ENCODE results near the gene MBD3.
"Not testable (repeated sequence)": the region's sequence is repeated elsewhere in the genome, so short reads cannot be mapped to it uniquely, and the experiment has no call there.

MBD3 gene

DNA sequence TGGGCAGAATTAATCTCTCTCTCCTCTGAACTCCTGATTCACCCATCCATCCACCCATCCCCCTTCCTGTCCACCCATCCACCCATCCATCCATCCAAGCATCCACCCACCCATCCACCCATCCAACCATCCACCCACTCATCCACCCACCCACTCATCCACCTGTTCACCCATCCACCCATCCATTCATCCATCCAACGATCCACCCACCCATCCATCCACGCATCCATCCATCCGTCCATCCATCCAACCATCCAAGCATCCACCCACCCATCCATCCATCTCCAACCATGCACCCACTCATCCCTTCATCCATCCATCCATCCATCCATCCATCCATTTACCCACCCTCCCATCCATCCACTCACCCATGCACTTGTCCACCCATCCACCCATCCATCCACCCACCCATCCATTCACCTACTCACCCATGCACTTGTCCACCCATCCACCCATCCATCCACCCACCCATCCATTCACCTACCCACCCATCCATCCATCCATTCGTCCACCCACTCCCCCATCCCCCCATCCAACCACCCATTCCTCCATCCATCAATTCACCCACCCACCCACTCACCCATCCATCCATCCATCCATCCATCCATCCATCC is 43.2 kb downstream of the MBD3 start:
- no peaks in the 10 kb centered on the region for H3F3A ChIP-seq (ENCODE audit: insufficient read depth, low read length)
- H3K79me2 ChIP-seq (ENCODE audit: insufficient read depth, low read length) = no peaks in the 10 kb centered on the region
- no peaks in the 10 kb centered on the region; the same call in 1 of the 2 replicates for H3K36me3 ChIP-seq (ENCODE audit: insufficient read depth, low read length)
- H3K9me3 ChIP-seq (ENCODE audit: low read length) = no peaks in the 10 kb centered on the region
- H3K9me2 ChIP-seq (ENCODE audit: low read depth, low read length) = no peaks in the 10 kb centered on the region
- peaks cover 13% of the 10 kb centered on the region for H3K4me1 ChIP-seq (ENCODE audit: insufficient read depth, low read length, severe bottlenecking)
- TF ChIP-seq, protein P1, sequence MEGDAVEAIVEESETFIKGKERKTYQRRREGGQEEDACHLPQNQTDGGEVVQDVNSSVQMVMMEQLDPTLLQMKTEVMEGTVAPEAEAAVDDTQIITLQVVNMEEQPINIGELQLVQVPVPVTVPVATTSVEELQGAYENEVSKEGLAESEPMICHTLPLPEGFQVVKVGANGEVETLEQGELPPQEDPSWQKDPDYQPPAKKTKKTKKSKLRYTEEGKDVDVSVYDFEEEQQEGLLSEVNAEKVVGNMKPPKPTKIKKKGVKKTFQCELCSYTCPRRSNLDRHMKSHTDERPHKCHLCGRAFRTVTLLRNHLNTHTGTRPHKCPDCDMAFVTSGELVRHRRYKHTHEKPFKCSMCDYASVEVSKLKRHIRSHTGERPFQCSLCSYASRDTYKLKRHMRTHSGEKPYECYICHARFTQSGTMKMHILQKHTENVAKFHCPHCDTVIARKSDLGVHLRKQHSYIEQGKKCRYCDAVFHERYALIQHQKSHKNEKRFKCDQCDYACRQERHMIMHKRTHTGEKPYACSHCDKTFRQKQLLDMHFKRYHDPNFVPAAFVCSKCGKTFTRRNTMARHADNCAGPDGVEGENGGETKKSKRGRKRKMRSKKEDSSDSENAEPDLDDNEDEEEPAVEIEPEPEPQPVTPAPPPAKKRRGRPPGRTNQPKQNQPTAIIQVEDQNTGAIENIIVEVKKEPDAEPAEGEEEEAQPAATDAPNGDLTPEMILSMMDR (IDR thresholded peaks at IDR 0.05; ENCODE audit: low read length) = no peak
- no peak for TF ChIP-seq EZH2 (IDR thresholded peaks at IDR 0.05; ENCODE audit: borderline replicate concordance, low read length)
- no peak overlapping the region for H3K9ac ChIP-seq (ENCODE audit: low read length)
- no peak overlapping the region for H3K4me3 ChIP-seq (ENCODE audit: low read depth, low read length, poor library complexity, severe bottlenecking)
- H3K27me3 ChIP-seq (ENCODE audit: insufficient read depth, low read length) = no peaks in the 10 kb centered on the region
- H4K20me1 ChIP-seq (ENCODE audit: insufficient read depth, low read length) = no peaks in the 10 kb centered on the region
- H3K27ac ChIP-seq (ENCODE audit: low read depth, low read length, poor library complexity, severe bottlenecking) = no peak overlapping the region
- H2AFZ ChIP-seq (ENCODE audit: low read length) = no peak overlapping the region
- no peak overlapping the region for H3K4me2 ChIP-seq (ENCODE audit: low read length)

DNA sequence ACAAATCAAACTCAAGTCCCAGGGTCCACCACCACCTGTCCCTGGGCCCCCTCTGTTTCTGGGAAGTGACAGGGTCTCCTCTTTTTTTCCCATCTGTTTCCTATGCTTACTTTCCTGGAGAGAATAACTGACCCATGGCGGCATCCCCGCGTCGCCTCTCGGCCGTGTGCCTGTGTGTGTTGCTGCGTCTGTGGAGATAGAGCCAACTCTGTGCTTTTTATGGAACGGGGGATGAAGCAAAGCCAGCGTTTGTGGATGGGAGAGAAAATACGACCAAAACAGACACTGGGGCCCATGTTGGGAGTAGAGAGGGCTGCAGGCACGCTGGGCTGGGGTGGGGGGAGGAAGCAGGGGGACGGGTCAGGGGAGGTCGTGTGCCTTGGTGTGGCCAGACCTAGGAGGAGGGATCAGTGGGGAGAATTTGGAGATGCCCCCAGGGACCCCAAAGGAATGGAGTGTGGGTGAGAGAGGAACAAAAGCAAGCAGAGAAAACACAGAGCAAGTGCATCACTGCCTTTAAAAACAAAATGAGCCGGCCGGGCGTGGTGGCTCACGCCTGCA is 52.2 kb downstream of the MBD3 start:
- Histone ChIP-seq H3K79me2 (ENCODE audit: insufficient read depth, low read length) (no peaks in the 10 kb centered on the region), H4K20me1 (ENCODE audit: insufficient read depth, low read length) (no peaks in the 10 kb centered on the region), H3K4me3 (ENCODE audit: low read depth, low read length, poor library complexity, severe bottlenecking) (no peak overlapping the region), H3K9ac (ENCODE audit: low read length) (no peak overlapping the region), H3K9me2 (ENCODE audit: low read depth, low read length) (no peaks in the 10 kb centered on the region), H3K27me3 (ENCODE audit: insufficient read depth, low read length) (peaks cover 18% of the 10 kb centered on the region; the same call in 1 of the 2 replicates), H3K4me2 (ENCODE audit: low read length) (no peak overlapping the region), H3K36me3 (ENCODE audit: insufficient read depth, low read length) (no peaks in the 10 kb centered on the region; the same call in 1 of the 2 replicates), H2AFZ (ENCODE audit: low read length) (no peak overlapping the region), H3K27ac (ENCODE audit: low read depth, low read length, poor library complexity, severe bottlenecking) (no peak overlapping the region), H3K9me3 (ENCODE audit: low read length) (no peaks in the 10 kb centered on the region), H3K4me1 (ENCODE audit: insufficient read depth, low read length, severe bottlenecking) (no peaks in the 10 kb centered on the region), H3F3A (ENCODE audit: insufficient read depth, low read length) (no peaks in the 10 kb centered on the region)
- TF ChIP-seq EZH2 (IDR thresholded peaks at IDR 0.05; ENCODE audit: borderline replicate concordance, low read length) = no peak
- TF ChIP-seq, protein P1 (IDR thresholded peaks at IDR 0.05; ENCODE audit: low read length) = no peak

DNA sequence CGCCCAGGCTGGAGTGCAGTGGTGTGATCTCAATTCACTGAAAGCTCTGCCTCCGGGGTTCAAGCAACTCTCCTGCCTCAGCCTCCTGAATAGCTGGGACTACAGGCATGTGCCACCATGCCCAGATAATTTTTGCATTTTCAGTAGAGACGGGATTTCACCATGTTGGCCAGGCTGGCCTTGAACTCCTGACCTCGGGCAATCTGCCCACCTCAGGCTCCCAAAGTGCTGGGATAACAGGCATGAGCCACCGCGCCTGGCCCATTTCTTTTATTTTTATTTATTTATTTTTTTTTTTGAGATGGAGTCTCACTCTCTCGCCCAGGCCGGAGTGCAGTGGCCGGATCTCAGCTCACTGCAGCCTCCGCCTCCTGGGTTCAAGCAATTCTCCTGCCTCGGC is 52.9 kb downstream of the MBD3 start:
- H3K9me2 ChIP-seq (ENCODE audit: low read depth, low read length); H3K79me2 ChIP-seq (ENCODE audit: insufficient read depth, low read length); H3K9ac ChIP-seq (ENCODE audit: low read length); H4K20me1 ChIP-seq (ENCODE audit: insufficient read depth, low read length); H3K36me3 ChIP-seq (ENCODE audit: insufficient read depth, low read length); H3F3A ChIP-seq (ENCODE audit: insufficient read depth, low read length); H2AFZ ChIP-seq (ENCODE audit: low read length); H3K4me2 ChIP-seq (ENCODE audit: low read length); H3K9me3 ChIP-seq (ENCODE audit: low read length); H3K4me3 ChIP-seq (ENCODE audit: low read depth, low read length, poor library complexity, severe bottlenecking); H3K27ac ChIP-seq (ENCODE audit: low read depth, low read length, poor library complexity, severe bottlenecking); H3K4me1 ChIP-seq (ENCODE audit: insufficient read depth, low read length, severe bottlenecking): not testable (repeated sequence)
- peaks cover 23% of the 10 kb centered on the region for H3K27me3 ChIP-seq (ENCODE audit: insufficient read depth, low read length)

DNA sequence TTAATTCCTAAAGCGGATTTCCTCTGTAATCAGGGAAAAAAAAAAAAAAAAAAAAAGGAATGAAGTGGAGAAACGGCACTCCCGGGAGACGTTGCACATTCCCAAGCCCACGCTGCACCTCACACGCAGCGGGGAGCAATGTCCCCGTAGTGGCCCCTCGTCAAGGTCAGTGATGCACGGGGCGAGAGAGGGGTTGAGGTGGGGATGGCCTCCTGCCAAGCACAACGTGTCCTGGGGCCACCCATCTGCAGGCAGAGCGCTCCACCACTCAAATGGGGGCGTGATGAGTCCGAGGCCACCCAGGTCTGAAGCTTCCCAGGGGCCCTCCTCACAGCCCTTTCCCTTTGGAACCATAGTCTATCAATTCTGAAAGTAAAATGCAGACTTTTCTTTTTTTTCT is 53.7 kb downstream of the MBD3 start:
- H3K9ac ChIP-seq (ENCODE audit: low read length) = no peak overlapping the region
- no peaks in the 10 kb centered on the region for H3F3A ChIP-seq (ENCODE audit: insufficient read depth, low read length)
- H3K36me3 ChIP-seq (ENCODE audit: insufficient read depth, low read length) = no peaks in the 10 kb centered on the region; the same call in 1 of the 2 replicates
- H3K4me2 ChIP-seq (ENCODE audit: low read length) = no peak overlapping the region
- no peaks in the 10 kb centered on the region for H3K9me3 ChIP-seq (ENCODE audit: low read length)
- H3K27ac ChIP-seq (ENCODE audit: low read depth, low read length, poor library complexity, severe bottlenecking) = no peak overlapping the region
- H2AFZ ChIP-seq (ENCODE audit: low read length) = no peak overlapping the region
- no peaks in the 10 kb centered on the region for H4K20me1 ChIP-seq (ENCODE audit: insufficient read depth, low read length)
- H3K79me2 ChIP-seq (ENCODE audit: insufficient read depth, low read length) = no peaks in the 10 kb centered on the region
- H3K27me3 ChIP-seq (ENCODE audit: insufficient read depth, low read length) = peaks cover 23% of the 10 kb centered on the region
- no peak overlapping the region for H3K4me3 ChIP-seq (ENCODE audit: low read depth, low read length, poor library complexity, severe bottlenecking)
- no peaks in the 10 kb centered on the region for H3K9me2 ChIP-seq (ENCODE audit: low read depth, low read length)
- no peaks in the 10 kb centered on the region for H3K4me1 ChIP-seq (ENCODE audit: insufficient read depth, low read length, severe bottlenecking)
- TF ChIP-seq EZH2 (IDR thresholded peaks at IDR 0.05; ENCODE audit: borderline replicate concordance, low read length) = no peak
- TF ChIP-seq, protein P1 (IDR thresholded peaks at IDR 0.05; ENCODE audit: low read length) = no peak

DNA sequence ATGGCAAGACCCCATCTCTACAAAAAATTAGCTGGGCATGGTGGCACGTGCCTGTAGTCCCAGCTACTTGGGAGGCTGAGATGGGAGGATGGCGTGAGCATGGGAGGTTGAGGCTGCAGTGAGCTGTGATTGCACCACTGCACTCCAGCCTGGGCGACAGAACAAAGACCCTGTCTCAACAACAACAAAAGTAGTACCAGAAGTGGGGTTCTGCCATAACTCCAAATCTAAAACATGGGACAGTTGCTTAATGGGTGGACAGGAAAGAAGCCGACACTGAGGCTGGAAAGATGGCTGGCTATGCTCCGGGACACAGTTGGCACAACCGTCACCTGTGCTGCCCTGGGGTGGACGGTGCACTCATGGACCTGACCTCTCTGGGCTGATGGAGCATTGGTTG is 57.0 kb downstream of the MBD3 start:
- not testable (repeated sequence) for H2AFZ ChIP-seq (ENCODE audit: low read length); H3K9me2 ChIP-seq (ENCODE audit: low read depth, low read length); H3K9me3 ChIP-seq (ENCODE audit: low read length); H3F3A ChIP-seq (ENCODE audit: insufficient read depth, low read length); H4K20me1 ChIP-seq (ENCODE audit: insufficient read depth, low read length); H3K27ac ChIP-seq (ENCODE audit: low read depth, low read length, poor library complexity, severe bottlenecking); H3K36me3 ChIP-seq (ENCODE audit: insufficient read depth, low read length); H3K4me1 ChIP-seq (ENCODE audit: insufficient read depth, low read length, severe bottlenecking); H3K4me2 ChIP-seq (ENCODE audit: low read length); H3K4me3 ChIP-seq (ENCODE audit: low read depth, low read length, poor library complexity, severe bottlenecking); H3K79me2 ChIP-seq (ENCODE audit: insufficient read depth, low read length); H3K9ac ChIP-seq (ENCODE audit: low read length)
- peaks cover 20% of the 10 kb centered on the region for H3K27me3 ChIP-seq (ENCODE audit: insufficient read depth, low read length)

Measured in OCI-LY1 (cell line).